HPDE6-E6E7 (cell line): ENCODE data around the gene AK5.
"Not testable (repeated sequence)": the region's sequence is repeated elsewhere in the genome, so short reads cannot be mapped to it uniquely, and the experiment has no call there.

Source experiments
- DNase-seq: peaks from one replicate; pipeline ENCODE4 v3.0.0; 2011; ENCODE audit warnings: missing footprints; ENCODE audit errors: extremely low spot score

AK5 gene

GRCh38 chr1:77400781-77401180 lies 119.0 kb downstream of the AK5 start:
- no peak for DNase-seq

GRCh38 chr1:77401384-77401783 lies 119.6 kb downstream of the AK5 start:
- no peak for DNase-seq

DNA sequence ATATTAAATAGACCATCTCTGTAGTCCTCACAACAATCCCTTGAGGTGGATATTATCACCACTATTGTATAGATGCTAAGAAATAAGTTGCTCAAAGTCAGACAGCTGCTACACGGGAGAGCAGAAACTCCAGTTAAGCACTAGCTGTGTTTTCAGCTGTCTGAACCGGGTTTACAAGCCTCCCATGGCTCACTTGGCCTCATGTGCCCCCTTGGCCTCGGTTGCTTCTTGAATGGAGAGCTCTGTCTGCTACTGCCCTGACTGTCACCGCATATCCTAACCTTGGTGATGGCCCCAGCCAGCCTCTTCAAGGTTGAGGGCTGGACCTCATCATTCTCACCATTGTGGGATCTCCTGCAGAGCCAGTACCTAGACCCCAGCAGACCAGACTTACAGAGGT lies 123.4 kb downstream of the AK5 start:
- no peak for DNase-seq

DNA sequence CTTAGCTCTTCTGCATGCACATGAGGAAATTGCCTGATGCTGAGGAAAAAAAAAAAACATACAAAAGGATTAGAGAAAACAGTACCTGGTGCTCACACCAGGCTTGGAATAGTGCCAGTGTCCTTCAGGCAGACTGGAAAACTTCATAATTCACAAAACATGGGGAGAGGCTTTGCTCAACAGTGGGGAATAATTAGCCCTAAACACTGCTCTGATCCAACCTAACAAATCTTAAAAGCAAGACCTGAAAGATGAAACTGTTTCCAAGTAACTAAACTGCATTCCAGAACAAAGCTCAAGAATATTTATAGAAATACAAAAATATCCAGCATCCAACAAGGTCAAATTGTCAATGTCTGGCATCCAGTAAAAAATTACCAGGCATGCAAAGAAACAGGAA lies 124.8 kb downstream of the AK5 start:
- no peak for DNase-seq

DNA sequence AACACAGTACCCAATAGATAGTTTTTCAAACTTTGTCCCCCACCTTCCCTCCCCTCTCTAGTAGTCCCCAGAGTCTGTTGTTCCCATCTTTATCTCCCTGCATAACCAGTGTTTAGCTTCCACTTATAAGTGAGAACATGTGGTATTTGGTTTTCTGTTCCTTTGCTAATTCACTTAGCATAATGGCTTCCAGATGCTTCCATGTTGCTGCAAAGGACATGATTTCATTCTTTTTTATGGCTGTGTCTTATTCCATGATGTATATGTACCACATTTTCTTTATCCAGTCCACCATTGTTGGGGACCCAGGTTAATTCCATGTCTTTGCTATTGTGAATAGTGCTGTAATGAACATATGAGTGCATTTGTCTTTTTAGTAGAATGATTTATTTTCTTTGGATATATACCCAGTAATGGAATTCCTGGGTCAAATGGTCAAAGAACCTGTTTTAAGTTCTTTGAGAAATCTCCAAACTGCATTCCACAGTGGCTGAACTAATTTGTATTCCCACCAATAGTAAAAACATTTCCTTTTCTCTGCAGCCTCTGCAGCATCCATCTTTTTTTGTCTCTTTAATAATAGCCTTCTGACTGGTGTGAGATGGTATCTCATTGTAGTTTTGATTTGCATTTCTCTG lies 126.0 kb downstream of the AK5 start:
- DNase-seq, result no peak

DNA sequence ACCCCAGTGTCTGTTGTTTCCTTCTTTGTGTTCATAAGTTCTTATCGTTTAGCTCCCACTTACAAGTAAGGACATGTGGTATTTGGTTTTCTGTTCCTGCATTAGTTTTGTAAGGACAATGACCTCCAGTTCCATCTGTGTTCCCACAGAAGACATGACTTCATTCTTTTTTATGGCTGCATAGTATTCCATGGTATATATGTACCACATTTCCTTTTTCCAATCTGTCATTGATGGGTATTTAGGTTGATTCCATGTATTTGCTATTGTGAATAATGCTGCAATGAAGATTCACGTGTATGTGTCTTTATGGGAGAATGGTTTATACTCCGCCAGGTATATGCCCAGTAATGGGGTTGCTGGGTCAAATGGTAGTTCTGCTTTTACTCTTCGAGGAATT lies 127.1 kb downstream of the AK5 start:
- DNase-seq, result not testable (repeated sequence)

DNA sequence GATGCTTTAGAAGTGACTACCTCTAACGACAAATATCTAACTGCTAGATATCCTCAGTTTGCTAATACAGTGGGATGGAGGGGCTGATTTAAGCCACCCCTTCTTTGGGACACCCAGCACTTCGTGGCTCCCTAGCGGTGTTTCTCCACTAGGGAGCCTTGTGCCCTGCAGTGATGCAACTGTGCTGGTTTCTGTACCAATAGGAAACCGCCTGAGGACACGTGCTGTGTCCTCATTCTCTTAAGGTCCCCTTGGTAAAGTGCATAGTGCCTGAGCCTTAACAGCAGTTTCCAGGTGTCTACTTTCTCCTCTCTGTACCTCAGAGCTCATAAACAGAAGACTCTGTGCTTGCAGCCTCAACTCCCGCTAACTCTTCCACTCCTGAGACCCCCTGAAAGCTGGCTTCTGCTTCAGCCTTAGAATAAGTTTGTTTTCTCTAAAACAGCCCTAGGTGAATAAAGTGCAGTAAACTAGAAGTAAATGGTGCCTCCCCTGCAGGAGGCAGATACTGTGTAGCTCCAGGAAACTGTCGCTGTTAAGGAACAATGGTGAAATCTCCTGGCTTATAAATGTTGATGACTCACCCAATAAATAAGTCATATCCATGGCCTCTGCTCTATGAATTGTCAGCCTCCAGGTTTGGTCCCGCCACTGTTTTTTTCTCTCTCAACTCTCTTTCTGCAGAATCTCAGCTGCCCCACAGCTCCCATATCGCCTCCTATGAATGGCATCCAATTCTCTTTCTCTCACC lies 130.4 kb downstream of the AK5 start:
- DNase-seq, result no peak

DNA sequence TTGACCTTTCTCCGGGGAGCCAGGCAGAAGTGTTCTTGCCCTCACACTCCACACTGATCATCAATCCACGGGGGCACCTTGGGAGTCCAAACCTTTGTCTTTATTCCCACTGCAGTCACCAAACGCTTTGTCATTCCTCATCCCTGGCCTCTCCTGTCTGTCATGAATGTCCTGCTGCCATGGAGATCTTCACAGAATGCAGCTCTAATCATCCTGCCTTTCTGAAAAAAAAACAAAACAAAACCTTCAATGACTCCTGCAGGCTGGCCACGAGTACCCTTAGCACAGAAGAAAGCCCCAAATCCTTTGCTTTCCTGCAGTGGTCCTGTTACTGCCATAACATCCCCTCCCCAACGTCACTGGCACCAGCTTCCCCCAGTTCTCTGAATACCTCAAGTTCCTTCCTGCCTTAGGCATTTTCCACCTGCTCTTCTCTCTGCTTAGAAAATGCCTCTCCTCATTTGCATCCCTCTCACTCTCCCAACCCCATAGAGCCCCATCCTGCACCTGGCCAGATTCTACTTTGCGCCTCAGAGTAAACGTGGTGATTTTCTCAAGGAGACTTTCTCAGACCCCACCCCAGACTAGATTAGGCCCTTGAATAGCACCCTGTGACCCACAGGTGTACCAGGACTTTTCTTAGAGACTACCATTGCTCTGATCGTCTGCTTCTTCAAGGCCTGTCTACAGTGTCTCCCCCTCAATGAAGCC lies 131.2 kb downstream of the AK5 start:
- no peak for DNase-seq

DNA sequence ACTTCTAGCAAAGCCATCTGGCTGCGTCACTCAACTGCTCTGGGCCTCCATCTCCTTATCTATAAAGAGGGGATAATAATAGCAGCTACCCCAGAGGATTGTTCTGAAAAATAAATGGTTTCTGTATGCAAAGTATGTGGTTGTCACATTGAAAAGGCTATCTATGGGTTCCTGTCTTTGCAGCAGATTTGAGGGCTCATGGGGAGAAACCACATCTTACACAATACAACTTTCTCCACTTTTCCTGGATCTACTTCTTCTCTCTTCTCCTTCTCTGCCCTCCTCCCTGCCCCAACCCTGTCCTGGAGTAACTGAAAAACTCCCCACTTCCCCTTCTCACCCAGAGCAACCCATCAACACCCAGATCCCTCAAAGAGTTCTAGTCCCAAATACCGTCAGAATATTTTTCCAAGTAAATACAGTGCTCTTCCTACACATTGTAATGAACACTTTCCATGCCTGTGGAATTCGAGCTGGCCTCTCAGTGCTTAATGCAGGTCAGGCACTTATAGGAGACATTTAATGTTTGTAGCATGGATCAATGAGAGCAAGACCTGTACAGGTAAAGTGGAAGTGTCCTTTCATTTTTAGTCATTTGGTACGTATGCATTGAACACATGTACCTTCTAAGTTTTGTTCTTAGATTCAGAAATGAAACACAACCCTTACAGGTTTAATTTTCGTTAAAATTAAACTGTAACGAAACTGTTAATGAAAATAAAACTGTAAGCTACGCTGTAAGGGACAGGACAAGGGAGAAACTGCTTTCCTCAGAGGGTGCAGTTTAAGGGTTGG lies 131.9 kb downstream of the AK5 start:
- DNase-seq, result no peak

GRCh38 chr1:77415579-77415978 lies 133.8 kb downstream of the AK5 start:
- DNase-seq, result no peak

GRCh38 chr1:77416692-77417450 lies 135.1 kb downstream of the AK5 start:
- peak; percentile 6 for DNase-seq

- not testable (repeated sequence) for DNase-seq
These were observed 136.2 kb downstream of the AK5 start for GRCh38 chr1:77418055-77418454.

DNA sequence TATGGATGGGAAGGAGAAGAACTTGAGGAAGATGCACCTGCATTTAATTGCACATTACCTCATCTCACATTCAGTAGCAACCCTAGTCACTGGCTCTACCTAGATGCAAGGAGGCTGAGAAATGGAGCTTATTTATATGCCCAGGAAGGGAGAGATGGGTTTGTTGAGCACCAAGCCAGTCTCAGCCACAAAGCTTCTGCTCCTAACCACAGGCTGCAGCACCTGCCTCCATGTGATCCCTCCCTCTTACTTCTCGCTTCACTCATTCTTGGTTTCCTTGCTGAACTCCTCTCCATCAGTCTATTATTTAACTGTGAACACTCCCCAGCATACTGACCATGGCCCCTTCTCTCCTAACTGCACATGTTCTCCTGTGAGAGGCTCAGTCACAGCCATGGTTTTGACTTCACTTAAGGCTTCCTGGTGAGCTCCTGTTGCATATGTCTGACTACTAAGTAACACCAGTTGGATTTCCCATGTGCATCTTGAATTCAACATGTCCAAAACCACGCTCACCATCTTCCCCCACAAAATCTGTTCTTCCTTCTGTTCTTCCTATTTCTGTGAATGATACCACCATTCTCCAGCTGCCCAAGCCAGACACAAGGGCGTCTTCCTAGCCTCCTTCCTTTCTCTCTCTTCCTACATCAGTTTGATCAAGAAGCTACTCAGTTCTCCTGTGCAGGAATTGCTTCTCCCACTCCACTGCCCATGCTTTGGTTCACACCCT lies 139.8 kb downstream of the AK5 start:
- DNase-seq, result no peak

DNA sequence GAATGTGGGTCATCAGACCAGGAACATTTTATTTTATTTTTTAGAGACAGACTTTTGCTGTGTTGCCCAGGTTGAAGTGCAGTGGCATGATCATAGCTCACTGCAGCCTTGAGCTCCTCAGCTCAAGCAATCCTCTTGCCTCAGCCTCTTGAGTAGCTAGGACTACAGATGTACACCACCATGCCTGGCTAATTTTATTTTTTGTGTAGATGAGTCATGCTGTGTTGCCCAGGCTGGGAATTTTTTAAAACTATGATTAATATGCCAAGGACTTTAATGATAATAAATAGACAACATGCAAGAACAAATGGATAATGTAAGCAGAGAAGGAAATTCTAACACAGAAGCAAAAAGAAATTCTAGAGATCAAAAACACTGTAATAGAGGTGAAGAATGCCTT lies 142.4 kb downstream of the AK5 start:
- no peak for DNase-seq

GRCh38 chr1:77428068-77428467 lies 146.2 kb downstream of the AK5 start:
- no peak for DNase-seq

- no peak for DNase-seq
These were observed 149.3 kb downstream of the AK5 start for GRCh38 chr1:77430966-77431690.

DNA sequence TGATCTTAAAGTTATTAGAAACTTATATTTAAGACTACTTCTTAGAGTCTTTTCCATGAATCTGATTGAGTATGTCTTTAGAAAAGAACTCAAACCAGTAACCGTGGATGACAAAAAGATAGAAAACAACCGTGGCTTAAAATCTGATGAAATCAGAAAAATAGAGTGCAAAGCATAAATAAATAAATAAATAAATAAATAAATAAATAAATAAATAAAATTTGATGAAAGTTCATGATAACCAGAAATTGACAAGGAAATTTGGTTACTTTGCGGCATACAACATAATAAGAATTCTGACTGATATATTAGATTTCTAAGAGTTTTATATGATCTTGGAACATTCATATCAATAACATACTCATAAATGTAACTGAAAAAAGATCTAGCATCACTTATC lies 152.1 kb downstream of the AK5 start:
- no peak for DNase-seq

DNA sequence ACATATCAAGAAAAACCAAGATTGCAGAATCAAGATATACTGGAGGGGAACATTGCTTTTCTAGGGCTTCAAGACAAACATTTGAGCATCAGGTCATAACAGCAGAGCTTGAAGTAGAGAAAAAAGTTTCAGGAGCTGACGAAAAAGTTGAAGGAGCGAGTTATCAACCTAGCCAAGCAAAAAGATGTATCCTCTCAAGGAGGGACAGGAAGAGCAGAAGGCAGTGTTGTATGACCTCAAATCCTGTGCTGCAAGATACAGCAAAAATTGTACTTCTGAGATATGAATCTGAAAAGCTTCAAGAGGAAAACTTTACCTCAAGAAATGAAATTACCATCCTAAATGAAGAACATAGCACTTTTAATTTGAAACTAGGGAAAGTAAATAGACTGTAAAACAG lies 153.1 kb downstream of the AK5 start:
- DNase-seq, result no peak

DNA sequence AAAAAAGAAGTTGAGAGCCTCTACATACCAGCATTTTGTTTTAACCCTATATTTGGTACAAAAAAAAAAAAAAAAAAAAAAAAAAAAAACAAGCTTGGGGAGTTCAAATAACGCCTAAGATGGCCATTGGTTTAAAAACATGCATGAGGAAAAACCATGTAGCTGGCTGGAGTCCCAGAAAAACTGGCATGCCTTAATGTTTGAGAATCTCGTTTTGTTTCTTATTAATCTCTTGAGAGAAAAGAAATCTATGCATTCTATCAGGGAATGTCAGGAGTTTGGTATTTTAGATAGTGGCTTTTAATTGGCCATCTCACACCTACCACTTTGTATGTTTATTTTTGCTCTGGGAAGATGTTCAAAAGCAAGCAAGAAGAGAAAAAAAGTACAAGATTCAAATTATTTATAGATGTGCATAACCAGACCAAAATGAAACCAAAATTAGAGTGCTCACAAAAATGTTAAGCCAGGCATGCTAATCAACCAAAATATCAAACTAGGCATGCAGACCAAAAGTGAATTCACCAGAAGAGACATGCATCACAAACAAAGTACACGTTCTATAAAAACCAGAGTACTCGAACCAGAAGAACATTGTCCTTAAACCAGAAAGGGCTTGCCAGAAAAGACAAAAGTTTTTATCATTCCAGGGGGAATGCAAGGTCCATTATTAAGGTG lies 156.6 kb downstream of the AK5 start:
- DNase-seq, result no peak
